Stimulated activated memory B cell treated with anti-CD40 and anti-IgM and Interleukin-4, amounts not matched to agents 10 μg/mL and 1 μg/mL and 100 μg/mL, for 72 hours (primary cell): Measurements from ENCODE around the gene SLK.

ENCODE experiments used
- ATAC-seq: fragments of 150-1000 bp; cut with Tn5 transposase; 2 replicates; pipeline ENCODE4 v1.10.0; 2021
- H3K27ac Mint-ChIP-seq: one replicate; pipeline ENCODE4 v1.8.0; 2022; ENCODE audit warnings: mild to moderate bottlenecking, mixed read lengths
- H3K27me3 Mint-ChIP-seq: one replicate; pipeline ENCODE4 v1.8.0; 2022; ENCODE audit warnings: mixed read lengths
- H3K36me3 Mint-ChIP-seq: one replicate; pipeline ENCODE4 v1.8.0; 2022; ENCODE audit warnings: mixed read lengths
- H3K4me1 Mint-ChIP-seq: one replicate; pipeline ENCODE4 v1.8.0; 2022; ENCODE audit warnings: mixed read lengths
- H3K4me3 Mint-ChIP-seq: one replicate; pipeline ENCODE4 v1.8.0; 2022; ENCODE audit warnings: mild to moderate bottlenecking, moderate library complexity, mixed read lengths
- H3K9me3 Mint-ChIP-seq: one replicate; pipeline ENCODE4 v1.8.0; 2022; ENCODE audit warnings: mixed read lengths

Gene SLK

GRCh38 chr10:104028823-104029520, 62.0 kb downstream of the SLK start:
- Mint-ChIP-seq H3K27me3 (no peaks in the 10 kb centered on the region), H3K4me1 (no peaks in the 10 kb centered on the region), H3K36me3 (peaks cover 43% of the 10 kb centered on the region), H3K9me3 (no peaks in the 10 kb centered on the region), H3K4me3 (no peak overlapping the region), H3K27ac (no peak overlapping the region)
- ATAC-seq, result no peak

- Mint-ChIP-seq H3K36me3 (peaks cover 38% of the 10 kb centered on the region), H3K4me3 (no peak overlapping the region), H3K27me3 (no peaks in the 10 kb centered on the region), H3K4me1 (no peaks in the 10 kb centered on the region), H3K9me3 (no peaks in the 10 kb centered on the region), H3K27ac (no peak overlapping the region)
- no peak for ATAC-seq
Observed at GRCh38 chr10:104029521-104029860, 62.6 kb downstream of the SLK start.

- H3K4me1 Mint-ChIP-seq, result no peaks in the 10 kb centered on the region
- ATAC-seq, result no peak
- no peak overlapping the region for H3K27ac Mint-ChIP-seq
- H3K4me3 Mint-ChIP-seq, result no peak overlapping the region
- H3K36me3 Mint-ChIP-seq, result peaks cover 25% of the 10 kb centered on the region
- H3K9me3 Mint-ChIP-seq, result peaks cover 2% of the 10 kb centered on the region
- H3K27me3 Mint-ChIP-seq, result no peaks in the 10 kb centered on the region
Observed at GRCh38 chr10:104031631-104032030, 64.7 kb downstream of the SLK start.

DNA sequence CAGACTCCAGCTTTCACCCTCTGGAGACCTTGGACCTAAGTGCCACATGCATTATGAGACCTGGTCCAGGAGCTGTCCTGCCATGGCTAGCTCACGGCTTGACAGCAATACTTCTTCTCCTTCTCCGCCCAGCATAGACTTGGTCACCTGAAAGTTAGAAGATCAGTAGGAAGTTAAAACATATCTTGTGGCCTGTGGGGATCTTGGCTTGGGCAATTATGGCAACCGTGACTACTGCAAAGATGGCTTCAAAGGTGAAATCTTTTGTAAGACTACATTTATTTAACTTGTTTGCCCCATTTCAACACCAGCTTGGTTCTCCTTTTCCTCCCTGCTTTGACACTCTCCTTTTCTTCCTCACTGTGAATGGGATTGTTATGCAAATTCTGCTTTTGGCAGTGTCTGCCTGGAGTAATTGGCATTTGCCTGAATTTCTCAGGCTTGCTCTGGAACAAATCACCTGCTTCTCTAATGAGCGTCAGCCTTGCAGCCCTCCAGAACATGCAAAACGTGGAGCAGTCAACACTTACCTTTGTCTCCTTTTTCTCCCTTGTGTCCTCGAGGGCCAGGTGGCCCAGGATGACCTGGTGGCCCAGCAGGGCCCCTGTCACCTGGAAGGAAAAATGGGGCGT, 65.3 kb downstream of the SLK start:
- Mint-ChIP-seq H3K4me1 (no peaks in the 10 kb centered on the region), H3K27ac (no peak overlapping the region), H3K4me3 (no peak overlapping the region)

DNA sequence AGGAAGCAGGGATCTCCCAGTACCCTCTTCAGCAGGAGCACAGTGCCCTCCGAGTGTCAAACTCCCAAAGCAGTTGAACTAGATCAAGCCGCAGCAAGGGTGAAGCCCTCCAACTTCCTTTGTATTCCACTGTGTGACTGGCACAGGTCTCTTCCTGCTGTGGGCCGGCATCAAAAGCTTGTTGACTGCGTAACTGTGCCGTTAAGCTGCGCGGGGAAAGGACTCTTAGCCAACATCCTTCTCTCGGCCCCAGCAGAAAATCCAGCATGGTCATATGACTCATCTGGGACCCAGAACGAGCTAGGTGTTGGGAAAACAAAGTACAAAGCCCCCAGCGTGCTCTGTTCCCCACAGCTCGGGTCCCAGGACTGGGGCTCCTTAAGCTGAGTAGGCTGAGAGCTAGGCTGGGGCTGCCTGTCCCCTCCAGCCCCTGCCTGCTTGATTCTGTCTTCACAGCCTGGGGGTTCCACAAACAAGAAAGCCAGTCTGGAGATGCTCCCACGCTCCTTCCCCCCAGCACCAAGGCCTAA, 66.5 kb downstream of the SLK start:
- H3K4me1 Mint-ChIP-seq, result no peaks in the 10 kb centered on the region
- H3K9me3 Mint-ChIP-seq, result peaks cover 2% of the 10 kb centered on the region
- no peaks in the 10 kb centered on the region for H3K27me3 Mint-ChIP-seq
- no peak overlapping the region for H3K27ac Mint-ChIP-seq
- peaks cover 19% of the 10 kb centered on the region for H3K36me3 Mint-ChIP-seq
- ATAC-seq, result no peak
- no peak overlapping the region for H3K4me3 Mint-ChIP-seq

More for the DNA sequence above, 65.3 kb downstream of the SLK start:
- H3K9me3 Mint-ChIP-seq, result peaks cover 2% of the 10 kb centered on the region
- peaks cover 25% of the 10 kb centered on the region for H3K36me3 Mint-ChIP-seq
- no peak for ATAC-seq
- no peaks in the 10 kb centered on the region for H3K27me3 Mint-ChIP-seq

- no peaks in the 10 kb centered on the region for H3K27me3 Mint-ChIP-seq
- H3K27ac Mint-ChIP-seq, result no peak overlapping the region
- H3K9me3 Mint-ChIP-seq, result peaks cover 2% of the 10 kb centered on the region
- no peaks in the 10 kb centered on the region for H3K4me1 Mint-ChIP-seq
- H3K36me3 Mint-ChIP-seq, result peaks cover 14% of the 10 kb centered on the region
- no peak overlapping the region for H3K4me3 Mint-ChIP-seq
- ATAC-seq, result no peak
Observed at GRCh38 chr10:104033966-104034365, 67.0 kb downstream of the SLK start.

- no peaks in the 10 kb centered on the region for H3K4me1 Mint-ChIP-seq
Observed at GRCh38 chr10:104034401-104035193, 67.7 kb downstream of the SLK start.

GRCh38 chr10:104035194-104036068, 68.5 kb downstream of the SLK start:
- Mint-ChIP-seq H3K4me1 (no peaks in the 10 kb centered on the region), H3K27me3 (no peaks in the 10 kb centered on the region), H3K9me3 (peaks cover 2% of the 10 kb centered on the region), H3K27ac (no peak overlapping the region), H3K4me3 (no peak overlapping the region), H3K36me3 (peaks cover 9% of the 10 kb centered on the region)
- no peak for ATAC-seq

More at GRCh38 chr10:104034401-104035193, 67.7 kb downstream of the SLK start:
- Mint-ChIP-seq H3K4me3 (no peak overlapping the region), H3K27me3 (no peaks in the 10 kb centered on the region), H3K36me3 (peaks cover 11% of the 10 kb centered on the region), H3K9me3 (peaks cover 2% of the 10 kb centered on the region), H3K27ac (no peak overlapping the region)
- ATAC-seq, result no peak

DNA sequence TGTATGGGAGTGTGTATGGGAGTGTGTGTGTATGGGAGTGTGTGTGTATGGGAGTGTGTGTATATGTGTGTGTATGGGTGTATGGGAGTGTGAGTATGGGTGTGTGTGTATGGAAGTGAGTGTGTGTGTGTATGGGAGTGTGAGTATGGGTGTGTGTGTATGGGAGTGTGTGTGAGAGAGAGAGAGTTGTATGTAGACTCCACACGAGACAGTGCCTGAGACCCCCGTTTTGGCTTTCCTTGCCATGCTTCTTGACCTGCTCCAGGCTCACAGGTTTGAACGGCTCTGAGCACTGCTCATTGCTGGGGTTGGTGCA, 69.1 kb downstream of the SLK start:
- Mint-ChIP-seq H3K27ac (no peak overlapping the region), H3K36me3 (peaks cover 9% of the 10 kb centered on the region), H3K4me1 (no peaks in the 10 kb centered on the region), H3K9me3 (peaks cover 2% of the 10 kb centered on the region), H3K27me3 (no peaks in the 10 kb centered on the region), H3K4me3 (no peak overlapping the region)
- peak; percentile 44 for ATAC-seq

DNA sequence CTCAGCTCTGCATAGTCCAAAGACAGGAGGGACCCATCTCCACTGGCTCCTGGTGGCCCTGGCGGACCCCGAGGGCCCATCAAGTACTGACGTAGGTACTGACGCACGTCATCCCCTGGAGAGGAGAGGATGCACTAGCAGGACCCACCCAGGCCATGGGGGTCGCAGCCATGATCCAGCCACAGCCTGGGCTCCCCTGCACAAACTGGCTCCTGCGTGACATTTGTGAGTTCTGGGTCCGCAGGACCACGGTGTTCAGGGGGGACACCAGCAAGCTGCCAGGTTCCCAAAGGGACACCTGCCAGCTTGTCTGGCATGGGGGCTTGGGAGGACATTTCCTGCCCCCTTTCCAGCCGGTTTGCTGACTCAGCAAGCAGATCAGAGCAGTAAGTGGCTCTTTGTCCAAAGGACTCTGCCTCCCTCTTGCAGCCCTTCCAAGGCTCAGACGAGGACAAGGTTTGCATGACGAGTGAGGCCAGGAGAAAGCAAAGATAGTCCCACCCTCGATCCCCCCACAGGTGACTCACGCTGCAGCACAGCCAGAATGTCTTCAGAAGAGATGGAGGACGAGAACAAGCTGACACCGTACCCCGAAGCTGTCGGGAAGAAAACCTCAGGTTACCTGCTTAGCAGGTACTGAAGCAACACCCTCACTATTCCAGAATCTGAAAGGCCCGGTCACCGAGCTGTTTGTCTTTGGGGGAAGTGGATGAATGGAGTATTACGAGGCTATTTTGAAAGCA, 69.7 kb downstream of the SLK start:
- Mint-ChIP-seq H3K4me1 (no peaks in the 10 kb centered on the region), H3K4me3 (no peak overlapping the region), H3K9me3 (peaks cover 2% of the 10 kb centered on the region), H3K27ac (no peak overlapping the region), H3K27me3 (no peaks in the 10 kb centered on the region), H3K36me3 (peaks cover 5% of the 10 kb centered on the region)
- no peak for ATAC-seq

DNA sequence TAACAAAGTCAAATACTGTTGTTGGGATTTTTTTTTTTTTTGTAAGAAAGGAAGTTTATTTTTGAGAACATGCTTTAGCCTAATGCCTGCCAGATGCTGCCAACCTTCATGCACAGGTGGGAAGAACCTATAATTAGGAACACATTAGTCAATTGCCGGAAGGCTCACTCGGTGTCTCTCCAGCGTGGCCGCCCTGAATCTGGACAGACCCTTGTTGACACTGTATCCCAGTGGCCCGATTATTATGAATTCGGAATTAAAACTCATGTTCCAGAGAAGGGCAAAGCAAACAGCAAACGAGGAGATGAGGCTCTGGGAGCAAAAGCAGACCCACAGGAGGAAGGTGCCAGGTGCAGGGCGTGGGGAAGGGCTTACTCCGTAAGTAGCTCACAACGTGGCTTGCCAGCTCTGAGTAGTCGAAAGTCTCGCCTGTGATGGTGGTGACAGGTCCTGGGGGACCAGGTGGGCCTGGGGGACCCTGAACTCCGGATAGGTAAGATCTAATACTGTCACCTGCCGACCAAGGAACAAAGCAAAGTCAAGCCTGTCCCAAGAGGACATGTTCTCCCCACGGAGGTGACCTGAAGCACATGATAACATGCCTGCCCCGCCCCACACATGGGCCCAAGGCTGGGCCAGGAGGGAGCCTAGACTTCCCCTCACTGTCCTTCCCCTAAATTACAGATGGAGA, 70.5 kb downstream of the SLK start:
- Mint-ChIP-seq H3K9me3 (peaks cover 2% of the 10 kb centered on the region), H3K27me3 (no peaks in the 10 kb centered on the region), H3K36me3 (no peaks in the 10 kb centered on the region), H3K27ac (no peak overlapping the region), H3K4me1 (no peaks in the 10 kb centered on the region), H3K4me3 (no peak overlapping the region)
- no peak for ATAC-seq

DNA sequence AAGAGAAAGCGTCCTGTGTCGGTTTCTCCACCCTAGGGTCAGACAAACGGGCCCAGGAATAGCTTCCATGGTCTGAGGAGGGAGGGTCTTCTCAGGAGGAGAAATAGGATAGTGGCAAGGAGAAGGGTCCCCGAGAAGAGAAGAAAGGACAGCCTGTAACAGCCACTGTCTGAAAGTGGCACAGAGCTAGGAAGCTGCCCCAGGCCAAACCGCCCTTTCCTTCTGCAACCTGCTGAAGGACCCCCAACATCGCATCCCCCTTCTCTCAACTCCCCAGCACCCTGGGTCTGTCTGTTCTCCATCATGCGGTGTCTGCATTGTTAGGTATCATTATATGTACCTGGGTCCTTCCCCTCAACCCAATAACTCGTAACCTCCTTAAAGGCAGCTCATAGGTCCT, 71.6 kb downstream of the SLK start:
- H3K9me3 Mint-ChIP-seq, result peaks cover 2% of the 10 kb centered on the region
- H3K4me1 Mint-ChIP-seq, result no peaks in the 10 kb centered on the region
- H3K4me3 Mint-ChIP-seq, result no peak overlapping the region
- H3K27me3 Mint-ChIP-seq, result no peaks in the 10 kb centered on the region
- H3K36me3 Mint-ChIP-seq, result no peaks in the 10 kb centered on the region
- no peak overlapping the region for H3K27ac Mint-ChIP-seq
- ATAC-seq, result no peak

DNA sequence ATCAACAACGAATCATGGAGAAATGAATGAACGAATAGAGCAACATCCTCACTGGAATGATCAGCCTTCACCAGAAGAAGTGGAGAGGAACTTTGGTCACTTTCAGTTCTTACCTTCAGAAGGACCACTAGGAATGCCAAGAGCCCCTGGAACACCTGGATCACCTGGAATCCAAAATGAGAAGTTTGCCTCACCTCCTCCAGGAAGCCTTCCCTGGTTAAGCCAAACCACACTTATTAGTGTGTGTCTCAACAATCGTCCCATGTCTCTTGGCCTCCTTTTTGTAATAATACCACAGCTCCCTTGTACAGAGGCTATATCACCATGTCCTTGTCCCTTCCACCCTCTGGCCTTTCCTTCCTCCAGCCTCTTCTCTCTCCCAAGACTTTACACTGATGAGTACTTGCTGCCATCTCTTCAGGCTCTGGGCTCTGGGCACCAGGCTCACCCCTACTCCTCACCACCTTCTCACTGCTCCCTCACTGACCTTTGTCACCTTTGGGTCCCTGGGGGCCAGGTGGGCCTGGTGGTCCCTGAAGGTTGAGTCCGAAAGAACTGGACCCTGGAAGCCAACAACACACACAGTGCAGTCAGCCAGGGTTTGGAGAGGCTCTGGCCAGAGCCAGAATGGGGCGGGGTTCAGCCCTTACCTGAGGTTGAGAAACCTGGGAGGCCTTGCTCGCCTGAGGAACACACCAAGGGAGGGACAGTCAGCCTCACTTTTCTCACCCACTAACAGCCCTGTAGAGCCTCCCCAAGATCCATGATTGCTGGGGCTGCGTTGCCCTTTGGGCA, 72.2 kb downstream of the SLK start:
- H3K9me3 Mint-ChIP-seq, result peaks cover 2% of the 10 kb centered on the region
- H3K4me1 Mint-ChIP-seq, result no peaks in the 10 kb centered on the region
- ATAC-seq, result no peak
- H3K27ac Mint-ChIP-seq, result no peak overlapping the region
- no peak overlapping the region for H3K4me3 Mint-ChIP-seq
- no peaks in the 10 kb centered on the region for H3K36me3 Mint-ChIP-seq
- no peaks in the 10 kb centered on the region for H3K27me3 Mint-ChIP-seq
